ENCODE data around the gene PRIM1.

DNA sequence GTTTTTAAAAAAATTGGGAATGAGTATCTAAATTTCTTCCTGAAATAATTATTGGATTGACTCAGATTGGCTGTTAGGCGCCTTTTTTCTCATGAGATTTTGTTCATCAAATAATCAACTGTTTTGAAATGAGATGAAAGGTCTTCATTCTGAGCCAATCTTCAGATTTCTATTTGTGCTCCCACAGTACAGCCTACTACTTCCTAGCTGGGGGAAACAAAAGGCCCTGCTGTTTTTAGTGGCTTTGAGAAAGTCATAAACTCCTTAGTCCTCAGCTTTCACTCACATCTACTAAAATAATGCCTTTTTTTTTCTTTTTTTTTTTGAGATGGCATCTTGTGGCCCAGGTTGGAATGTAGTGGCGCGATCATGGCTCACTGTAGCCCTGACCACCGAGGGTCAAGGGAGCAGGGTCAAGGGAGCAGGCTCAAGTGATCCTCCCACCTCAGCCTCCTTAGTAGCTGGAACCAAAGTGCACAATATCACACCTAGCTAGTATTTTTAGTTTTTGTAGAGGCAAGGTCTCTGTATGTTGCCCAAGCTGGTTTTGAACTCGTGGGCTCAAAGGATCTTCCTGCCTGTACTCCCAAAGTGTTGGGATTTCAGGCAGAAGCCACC, 42.3 kb downstream of the PRIM1 start:
- TF ChIP-seq, protein P1, sequence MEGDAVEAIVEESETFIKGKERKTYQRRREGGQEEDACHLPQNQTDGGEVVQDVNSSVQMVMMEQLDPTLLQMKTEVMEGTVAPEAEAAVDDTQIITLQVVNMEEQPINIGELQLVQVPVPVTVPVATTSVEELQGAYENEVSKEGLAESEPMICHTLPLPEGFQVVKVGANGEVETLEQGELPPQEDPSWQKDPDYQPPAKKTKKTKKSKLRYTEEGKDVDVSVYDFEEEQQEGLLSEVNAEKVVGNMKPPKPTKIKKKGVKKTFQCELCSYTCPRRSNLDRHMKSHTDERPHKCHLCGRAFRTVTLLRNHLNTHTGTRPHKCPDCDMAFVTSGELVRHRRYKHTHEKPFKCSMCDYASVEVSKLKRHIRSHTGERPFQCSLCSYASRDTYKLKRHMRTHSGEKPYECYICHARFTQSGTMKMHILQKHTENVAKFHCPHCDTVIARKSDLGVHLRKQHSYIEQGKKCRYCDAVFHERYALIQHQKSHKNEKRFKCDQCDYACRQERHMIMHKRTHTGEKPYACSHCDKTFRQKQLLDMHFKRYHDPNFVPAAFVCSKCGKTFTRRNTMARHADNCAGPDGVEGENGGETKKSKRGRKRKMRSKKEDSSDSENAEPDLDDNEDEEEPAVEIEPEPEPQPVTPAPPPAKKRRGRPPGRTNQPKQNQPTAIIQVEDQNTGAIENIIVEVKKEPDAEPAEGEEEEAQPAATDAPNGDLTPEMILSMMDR (IDR thresholded peaks at IDR 0.05), result no peak
- TF ChIP-seq TCF7L2 (IDR thresholded peaks at IDR 0.05; ENCODE audit: low read depth, low read length), result no peak
- TF ChIP-seq, protein P2, sequence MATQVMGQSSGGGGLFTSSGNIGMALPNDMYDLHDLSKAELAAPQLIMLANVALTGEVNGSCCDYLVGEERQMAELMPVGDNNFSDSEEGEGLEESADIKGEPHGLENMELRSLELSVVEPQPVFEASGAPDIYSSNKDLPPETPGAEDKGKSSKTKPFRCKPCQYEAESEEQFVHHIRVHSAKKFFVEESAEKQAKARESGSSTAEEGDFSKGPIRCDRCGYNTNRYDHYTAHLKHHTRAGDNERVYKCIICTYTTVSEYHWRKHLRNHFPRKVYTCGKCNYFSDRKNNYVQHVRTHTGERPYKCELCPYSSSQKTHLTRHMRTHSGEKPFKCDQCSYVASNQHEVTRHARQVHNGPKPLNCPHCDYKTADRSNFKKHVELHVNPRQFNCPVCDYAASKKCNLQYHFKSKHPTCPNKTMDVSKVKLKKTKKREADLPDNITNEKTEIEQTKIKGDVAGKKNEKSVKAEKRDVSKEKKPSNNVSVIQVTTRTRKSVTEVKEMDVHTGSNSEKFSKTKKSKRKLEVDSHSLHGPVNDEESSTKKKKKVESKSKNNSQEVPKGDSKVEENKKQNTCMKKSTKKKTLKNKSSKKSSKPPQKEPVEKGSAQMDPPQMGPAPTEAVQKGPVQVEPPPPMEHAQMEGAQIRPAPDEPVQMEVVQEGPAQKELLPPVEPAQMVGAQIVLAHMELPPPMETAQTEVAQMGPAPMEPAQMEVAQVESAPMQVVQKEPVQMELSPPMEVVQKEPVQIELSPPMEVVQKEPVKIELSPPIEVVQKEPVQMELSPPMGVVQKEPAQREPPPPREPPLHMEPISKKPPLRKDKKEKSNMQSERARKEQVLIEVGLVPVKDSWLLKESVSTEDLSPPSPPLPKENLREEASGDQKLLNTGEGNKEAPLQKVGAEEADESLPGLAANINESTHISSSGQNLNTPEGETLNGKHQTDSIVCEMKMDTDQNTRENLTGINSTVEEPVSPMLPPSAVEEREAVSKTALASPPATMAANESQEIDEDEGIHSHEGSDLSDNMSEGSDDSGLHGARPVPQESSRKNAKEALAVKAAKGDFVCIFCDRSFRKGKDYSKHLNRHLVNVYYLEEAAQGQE (IDR thresholded peaks at IDR 0.05; ENCODE audit: insufficient read depth in 1 of 2, low read depth in 2 of 2, low read length in 1 of 2), result no peak
- no peak for TF ChIP-seq POLR2AphosphoS5 (IDR thresholded peaks at IDR 0.05; ENCODE audit: low read depth, low read length)
- no peak for TF ChIP-seq SIN3A (IDR thresholded peaks at IDR 0.05; ENCODE audit: borderline replicate concordance, insufficient read depth, low read depth, low read length)
